NCI-H1092 treated with DMSO at 0.1 percent for 48 hours (cell line): ENCODE measurements around the gene RLBP1.

Experiments
- DNase-seq: peaks from one replicate; lab custom pipeline; 2025; lab: John Stamatoyannopoulos, UW

Gene RLBP1

DNA sequence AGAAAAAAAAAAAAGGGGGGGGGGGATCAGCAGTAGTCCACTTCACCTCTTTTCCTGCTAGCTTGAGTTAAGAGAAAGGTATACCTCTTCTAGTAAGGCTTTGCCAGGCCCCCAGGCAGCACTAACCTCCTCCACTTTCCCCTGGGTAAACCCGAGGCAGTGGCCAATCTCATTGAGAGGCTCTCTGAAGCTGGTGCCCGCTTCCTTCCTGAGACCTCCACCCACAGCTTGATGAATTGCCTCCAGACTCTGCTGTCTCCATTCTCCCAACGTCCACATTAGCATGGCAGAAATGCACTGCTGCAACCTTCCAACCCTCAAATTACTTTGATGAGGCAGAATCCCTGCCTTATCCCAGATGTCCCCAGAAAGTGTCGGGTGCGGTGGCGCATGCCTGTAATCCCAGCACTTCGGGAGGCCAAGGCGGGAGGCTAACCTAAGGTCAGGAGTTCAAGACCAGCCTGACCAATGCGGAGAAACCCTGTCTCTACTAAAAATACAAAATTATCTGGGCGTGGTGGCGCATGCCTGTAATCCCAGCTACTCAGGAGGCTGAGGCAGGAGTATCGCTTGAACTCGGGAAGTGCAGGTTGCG, 15.3 kb downstream of the RLBP1 start:
- no peak for DNase-seq

DNA sequence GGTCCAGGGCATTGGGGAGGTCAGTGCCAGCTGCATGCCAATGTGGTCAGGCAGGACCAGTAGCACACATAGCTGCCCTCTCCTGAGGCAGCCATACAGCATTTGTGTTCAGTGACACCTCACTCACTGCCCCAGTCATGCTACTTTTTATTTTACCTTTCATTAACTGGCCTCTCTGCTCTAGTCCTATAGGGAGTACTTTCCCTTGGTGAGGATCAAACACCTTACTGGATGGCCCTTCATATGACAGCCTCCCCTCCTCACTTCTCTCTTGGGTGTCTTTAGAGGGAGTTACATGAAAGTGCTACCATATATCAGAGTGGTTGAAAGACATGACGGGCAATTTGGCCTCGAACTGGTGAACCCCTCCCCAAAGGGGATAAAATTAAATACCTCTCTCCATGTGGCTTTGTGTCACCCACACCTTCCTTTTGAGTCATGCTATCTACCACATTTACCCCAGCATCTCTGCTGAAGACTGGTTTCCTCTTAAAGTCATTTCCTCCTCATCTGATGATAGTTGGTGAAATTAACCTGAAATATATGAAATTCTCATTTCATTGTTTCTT, 17.6 kb downstream of the RLBP1 start:
- no peak for DNase-seq

DNA sequence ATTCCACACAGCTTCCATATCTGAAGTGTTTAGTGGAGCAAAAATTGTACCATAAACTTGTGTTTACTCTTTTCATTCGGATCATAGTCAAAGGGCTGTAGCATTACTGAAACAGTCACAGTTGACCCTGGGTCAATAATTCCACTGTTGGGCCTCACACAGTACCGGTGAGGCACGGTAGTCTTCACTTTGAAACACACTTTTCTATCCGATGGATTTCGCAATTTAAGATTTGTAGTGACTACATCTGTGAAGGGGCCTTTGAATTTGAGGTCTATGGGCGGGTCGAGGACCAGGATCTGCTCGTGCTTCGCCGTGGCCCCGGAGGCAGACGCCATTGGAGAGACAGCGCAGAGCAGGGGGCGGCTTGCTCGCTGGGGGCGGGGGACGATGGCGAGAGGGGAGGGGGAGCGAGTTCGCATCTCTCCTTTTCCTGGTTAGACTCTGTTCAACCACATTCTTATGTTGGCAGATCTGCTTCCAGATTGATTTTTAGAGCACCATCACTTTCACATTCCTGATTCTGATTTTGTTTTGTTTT, 19.8 kb downstream of the RLBP1 start:
- no peak for DNase-seq

DNA sequence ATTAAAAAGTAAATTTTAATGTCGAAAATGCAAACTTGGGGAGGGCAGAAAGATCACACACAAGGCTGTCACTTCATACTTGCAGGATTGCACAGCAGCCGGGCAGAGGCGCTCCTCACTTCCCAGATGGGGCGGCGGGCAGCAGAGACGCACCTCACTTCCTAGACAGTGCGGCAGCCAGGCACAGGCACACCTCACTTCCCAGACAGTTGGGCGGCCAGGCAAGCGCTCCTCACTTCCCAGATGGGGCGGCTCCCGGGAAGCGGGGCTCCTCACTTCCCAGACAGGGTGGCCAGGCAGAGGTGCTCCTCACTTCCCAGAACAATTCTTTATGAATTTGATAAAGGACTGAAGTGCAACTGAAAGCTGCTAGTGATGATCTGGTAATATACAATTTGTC, 21.2 kb downstream of the RLBP1 start:
- no peak for DNase-seq

DNA sequence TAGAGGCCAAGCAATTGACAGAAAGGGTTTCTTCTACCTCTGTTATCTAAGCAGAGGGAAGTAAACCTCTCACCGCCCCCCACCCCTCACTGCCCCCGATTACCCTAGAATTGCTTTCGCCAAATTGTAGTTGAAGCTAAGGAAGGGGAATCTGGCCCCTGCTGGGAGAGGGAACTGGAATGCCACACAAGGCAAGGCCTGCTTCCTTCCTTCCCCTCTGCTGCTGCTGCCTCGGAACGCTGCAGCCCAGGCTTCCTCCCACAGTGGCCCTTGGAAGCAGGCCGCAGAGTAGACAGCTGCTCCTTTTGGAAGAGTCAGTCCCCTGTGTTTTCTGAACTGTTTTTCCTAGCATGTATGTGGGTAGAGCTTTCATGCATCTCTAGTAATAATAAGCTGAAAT, 21.6 kb downstream of the RLBP1 start:
- no peak for DNase-seq

DNA sequence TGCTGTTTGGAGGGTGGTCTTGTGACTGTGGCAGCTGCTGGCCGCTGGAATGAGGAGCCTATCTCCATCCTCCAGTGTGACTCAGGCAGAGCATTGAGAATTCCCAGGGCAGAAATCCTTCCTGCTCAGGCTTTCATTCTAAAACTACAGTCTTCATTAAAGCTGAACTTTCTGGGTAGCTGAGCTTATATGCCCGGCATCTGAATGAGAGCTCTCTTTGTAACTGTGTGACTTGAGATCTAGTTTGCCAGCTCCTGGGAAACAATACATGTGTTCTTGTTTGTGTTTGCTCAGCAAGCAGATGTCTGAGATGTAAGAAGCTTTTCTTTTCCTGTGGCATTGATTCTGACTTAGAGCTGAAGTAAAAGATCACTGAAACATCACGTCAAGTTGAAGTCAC, 22.4 kb downstream of the RLBP1 start:
- DNase-seq, result no peak

DNA sequence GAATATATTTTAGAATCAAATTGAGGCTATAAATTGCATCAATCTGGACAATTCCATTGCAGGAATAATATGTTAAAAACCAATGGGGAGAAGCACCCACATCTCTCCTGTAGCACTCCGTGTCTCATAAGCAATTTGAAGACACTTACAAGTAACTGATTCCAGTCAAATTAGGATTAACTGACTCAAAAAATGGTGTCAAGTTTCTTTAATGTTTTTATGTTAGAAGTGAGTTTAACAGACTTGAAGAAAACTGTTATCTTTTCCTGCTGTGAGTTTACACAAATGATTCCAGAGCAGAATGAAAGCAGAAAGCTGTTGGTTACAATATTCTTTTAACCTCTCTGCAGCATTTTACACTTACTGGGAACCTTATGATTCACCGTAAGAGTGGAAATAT, 23.2 kb downstream of the RLBP1 start:
- DNase-seq, result no peak

DNA sequence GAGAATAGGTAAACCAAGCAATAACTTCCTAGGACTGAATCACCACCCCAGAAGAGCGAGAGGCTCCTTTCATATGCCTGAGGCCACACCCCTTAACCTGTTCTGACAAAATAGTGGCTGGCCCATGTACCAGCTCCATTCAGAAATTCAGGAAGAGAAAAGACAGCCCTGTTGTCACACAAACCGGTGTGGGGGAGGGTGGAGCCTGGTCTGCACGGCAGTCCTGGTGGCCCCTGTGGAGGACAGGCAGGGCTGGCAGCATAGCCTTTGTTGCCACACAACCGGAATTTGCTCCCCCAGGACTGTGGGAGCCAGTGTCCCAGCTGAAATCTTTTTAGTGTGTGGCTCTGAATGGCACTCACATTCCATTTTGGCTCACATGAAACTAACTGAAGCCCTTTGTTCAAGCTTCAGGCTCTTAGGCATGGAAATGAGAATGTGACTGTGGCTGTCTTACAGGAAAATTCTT, 23.8 kb downstream of the RLBP1 start:
- no peak for DNase-seq

DNA sequence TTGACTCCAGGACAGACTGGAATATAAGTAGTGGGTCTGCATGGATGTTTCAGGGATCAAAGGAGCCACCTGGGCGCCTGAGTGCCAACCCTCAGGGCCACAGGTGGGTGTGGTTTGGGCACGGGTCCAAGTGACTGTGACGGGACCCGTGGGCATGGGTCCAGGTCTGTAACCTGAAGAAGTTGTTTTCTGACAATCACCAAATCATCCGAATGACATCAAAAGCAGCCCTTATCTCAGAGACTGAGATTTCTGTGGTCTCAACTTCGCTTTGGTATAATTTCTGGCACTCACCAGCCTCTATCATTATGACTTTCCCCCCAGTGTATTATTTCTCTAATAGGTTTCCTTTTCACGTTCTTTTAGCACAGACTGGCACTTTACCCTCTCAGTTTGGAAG, 24.4 kb downstream of the RLBP1 start:
- DNase-seq, result peak; percentile 35

DNA sequence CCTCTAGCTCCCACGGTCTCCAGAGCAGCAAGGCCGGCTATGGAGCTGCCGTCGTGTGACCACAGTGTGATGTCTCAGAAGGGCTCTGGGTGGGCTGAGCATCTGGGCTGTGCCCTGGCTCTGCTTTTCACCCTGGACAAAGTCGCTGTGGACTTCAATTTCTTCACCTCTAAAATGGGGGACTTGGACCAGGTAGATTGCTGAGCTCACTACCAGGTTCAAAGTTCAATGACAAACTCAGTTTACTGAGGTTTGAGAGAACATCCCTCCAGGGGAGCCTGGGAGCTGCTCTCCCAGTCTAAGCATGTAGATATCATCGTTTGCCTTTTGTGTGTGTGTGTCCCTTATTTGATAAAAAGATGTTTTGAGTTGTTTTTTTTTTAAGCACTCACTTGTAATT, 25.1 kb downstream of the RLBP1 start:
- no peak for DNase-seq

DNA sequence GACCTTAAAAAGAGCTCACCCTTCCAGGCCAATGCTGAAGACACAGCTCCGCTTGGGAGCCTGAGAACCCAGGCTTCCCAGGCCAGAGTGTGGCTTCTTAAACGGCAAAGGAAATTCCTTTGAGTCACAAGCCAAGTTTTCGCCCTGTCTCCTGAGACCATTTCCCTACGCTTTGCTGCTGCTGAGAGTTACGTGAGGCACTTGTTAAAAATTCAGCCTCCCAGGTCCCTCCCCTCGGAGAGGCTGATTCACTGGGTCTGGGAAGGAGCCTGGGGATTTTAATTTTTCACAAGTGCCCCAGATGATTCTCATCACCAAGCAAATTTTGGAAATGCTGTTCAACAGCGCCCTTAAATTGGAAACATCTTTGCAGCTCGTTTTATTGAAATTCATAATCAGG, 25.5 kb downstream of the RLBP1 start:
- no peak for DNase-seq

DNA sequence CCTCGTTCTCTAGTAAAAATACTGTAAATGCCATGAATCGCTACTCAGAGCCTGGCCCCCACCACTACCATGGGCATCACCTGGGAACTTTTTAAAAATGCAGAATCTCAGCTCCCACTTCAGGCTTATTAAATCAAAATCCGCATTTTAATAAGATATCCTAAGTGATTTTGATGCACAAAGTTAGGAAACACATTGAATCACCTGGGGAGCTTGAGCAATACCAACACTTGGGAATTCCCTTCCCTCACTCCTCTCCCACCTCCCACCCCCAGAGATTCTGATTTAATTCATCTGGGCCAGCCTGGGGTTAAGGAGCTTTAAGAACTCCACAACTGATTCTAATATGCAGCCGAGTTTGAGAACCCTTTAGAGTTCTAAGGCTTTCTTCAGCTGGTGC, 26.8 kb downstream of the RLBP1 start:
- no peak for DNase-seq

DNA sequence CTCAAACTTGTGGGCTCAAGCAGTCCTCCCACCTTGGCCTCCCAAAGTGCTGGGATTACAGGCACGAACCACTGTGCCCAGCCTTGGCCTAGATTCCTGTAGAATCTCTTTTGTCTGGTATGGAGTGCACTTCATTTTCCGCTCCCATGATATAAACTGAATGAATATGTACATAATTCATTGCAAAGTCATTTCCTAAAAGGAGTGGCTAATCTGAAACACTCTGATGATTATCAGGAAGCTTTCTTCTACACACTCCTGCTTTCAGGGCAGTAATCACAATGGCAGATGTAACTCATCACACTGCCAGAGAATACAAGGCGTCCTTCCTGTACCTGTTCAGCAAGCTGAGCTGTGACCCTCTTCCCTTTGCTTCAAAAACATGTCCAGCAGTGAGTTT, 28.6 kb downstream of the RLBP1 start:
- DNase-seq, result no peak

DNA sequence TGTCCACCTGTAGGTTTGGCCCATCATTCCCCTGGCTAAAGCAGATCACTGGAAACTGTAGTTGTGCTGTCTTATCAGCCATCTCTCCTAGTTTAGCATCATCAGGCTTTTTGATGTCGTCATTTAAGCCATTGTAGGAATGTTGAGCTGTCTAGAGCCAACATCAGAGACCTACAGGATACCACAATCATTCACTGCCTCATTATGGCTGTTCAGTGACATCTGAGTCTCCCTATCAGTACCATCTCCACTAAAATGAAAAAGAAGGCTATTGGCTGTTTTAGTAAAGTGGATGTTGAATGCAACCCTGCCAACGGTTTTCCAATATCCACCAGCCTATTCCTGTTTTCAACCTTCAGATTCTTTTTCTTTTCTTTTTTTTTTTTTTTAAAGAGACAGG, 29.2 kb downstream of the RLBP1 start:
- DNase-seq, result no peak

DNA sequence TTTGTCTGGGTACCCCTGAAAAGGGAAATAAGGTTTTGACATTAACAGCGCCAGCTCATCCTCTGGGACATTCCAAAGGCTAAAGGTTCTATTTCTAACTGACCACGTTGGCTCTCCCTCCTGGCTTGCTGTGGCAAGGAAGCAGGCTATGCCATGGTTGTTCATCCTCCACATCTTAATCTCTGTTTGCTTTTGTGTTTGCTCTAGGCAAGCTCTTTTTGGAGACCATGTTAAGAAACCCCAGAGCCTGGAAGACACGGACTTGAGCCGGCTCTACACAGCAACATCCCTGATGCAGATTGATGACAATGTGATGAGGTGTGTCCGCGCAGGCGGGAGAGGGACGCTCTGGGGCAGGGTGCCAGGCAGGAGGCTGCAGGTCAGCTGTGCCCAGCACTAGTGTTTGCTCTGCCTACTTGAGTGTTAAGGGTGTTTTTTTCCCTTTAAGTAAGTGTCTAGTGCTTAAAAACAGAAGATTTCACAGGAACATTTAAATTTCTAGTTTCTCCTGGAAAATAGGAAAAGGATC, 33.3 kb downstream of the RLBP1 start:
- peak; percentile 31 for DNase-seq

DNA sequence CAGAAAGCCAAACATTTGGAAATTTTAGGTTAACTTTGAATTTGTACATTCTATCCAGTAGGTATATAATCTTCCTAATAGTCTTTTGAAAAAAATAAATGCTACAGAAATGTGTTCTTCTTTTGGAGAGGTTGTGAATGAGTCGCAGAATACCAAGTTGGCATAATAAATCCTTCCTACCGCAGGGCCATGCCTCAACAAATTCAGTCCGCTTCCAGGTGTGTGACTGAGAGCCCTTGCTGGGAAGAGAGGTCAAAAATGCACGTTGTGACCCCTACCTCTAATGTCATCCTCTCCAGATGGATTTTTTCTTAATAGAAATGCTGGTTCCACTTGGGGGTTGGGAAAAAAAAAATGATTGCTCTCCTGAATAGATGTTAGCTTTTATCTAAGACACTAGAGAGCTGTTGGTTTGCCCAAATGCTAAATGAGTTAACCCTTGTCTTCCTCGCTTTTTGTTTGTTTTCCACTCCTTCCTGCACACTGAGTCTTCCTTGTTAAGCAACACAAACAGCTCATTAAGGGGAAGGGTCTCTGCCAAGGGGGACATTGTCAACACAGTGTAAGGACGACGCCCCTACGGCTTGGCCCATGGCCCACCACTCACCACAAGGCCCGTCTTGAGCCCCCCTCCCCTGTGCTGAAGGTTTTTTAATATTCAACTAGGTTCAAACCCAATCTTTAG, 33.9 kb downstream of the RLBP1 start:
- peak; percentile 28 for DNase-seq

DNA sequence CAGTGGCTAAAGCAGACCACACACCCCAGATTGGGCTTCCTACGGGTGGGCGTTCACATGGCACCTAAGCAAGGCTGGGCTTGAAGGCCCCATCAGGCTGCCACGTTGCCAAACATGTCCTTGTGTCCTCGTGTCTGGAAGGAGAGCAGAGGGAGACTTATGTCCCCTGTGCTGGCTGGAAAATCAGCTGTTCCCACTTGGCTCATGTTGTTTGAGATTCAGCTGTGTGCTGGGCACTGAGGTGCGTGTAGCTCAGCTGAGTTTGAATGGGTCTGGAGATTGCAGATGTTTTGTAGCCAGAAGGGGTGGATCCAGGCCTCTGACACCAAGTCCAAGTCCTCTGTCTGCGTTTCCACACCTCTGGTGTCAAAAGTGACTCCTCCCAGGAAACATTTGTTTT, 34.6 kb downstream of the RLBP1 start:
- peak; percentile 10 for DNase-seq

DNA sequence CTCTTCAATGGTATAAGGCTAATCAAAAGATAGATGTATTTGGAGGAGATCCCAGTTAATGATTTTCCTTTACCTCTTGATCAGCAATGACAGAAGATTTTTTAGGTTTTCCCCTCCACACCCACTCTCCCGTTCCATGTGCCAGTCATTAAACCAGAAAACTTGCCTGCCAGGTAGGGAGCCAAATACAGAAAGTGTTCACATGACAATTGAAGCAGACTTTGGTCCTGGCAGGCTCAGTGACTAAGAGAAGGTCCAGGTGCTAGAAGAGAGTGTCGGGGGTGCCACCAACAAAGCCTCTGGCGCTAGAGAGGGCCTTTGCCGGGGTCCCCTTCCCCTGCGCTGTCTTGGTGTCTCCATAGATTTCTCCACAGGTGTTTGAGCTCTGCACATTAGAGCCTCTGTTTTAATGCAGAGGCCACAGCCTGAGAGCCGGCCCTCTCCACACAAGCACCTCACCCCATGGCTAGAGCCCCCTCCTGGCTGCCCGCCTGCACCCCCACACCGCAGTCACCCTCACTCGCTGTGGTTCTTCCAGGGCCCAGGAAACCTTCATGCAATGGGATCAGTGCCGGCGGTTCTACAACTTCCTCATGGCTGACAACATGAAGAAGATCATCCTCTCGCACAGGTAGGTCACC, 36.4 kb downstream of the RLBP1 start:
- DNase-seq, result no peak

DNA sequence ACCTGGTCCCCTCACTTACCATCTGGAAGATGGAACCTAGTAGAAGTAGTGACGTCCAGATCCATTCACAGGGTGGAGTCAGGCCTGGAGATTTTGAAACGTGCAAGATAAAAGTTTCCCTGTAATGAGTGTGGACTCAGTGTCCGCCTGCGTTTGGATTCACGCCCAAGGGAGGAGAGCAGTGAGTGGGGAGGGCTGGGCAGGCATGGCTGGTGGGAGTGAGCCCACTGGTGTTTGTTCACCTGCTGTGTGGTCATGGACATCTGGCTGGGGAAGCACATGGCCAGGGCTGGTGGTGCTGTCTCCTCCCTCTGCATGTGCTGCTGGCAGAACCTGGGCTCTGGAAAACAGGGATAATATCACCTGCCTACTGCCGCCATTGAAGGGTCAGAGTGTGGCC, 37.0 kb downstream of the RLBP1 start:
- peak; percentile 60 for DNase-seq

DNA sequence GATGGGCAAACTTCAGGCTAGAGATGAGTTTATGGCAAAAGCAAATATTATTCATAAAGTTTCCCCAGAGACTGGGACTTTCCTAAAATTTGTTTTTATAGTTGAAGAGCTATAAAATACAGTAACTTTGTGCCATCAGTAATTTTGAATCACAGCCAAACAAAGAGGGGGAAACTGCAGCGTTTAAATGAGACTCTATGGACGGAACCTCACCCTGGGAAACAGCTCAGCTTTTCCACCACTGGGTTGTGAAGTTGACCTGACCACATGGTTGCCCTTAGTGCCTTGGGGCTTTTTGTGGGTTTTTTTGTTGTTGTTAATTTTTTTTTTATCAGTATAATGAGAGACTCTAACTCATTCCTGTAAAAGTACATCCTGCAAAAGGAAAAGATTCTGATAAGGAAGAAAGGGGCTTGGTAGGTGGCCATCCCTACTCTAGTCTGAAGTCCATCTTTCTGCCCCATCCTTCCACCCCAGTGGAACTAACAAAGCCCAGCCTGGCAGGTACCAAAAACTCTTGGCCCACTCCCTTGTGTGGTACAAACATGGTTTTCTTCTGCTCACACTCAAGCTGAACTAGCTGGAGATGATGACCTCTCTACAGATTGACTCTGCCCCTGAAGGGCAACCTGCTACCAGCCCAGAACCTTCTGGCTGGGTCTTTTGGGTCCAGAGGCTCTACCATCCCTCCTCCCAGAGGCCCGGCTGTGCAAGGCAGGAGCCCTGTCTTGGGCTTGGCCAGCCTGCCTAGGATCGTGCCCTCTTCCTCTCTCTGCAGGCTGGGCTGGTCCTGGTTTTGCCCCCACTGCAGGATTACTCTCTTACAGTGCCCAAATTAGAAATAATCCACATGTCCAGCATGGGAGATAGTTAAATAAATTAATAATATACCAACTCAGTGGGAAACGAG, 41.2 kb downstream of the RLBP1 start:
- no peak for DNase-seq

DNA sequence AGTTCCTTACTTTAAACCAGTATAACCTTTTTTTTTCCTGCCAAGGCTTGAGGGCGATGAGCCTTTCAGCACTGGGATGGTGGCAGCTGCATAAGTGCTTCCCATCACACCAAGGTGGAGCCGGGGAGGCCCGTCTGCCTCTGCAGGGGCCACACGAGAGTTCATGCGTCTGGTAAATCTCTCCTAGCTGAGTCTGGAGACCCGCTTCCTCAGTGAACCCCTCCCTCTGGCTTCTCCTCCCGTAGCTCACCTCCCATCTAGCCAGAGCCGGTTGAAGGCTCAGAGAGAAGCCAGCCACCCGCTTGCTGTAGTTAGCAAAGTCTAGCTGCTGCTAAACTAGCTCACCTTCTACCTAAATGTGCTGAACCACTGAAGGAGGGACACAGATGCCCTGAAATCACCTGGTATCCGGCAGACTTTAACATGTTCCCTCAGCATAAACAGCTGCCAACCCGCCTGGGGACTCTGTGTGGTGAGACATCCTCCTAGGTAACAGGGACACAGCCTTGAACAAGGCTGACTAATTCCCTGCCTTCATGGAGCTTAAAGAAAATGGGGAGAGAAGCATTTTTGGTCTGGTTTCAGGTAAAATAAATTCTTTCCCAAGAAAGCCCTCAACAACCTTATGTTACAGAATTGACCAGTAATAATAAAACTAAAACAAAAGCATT, 42.9 kb downstream of the RLBP1 start:
- no peak for DNase-seq
